ENCODE measurements around the gene UST. TPM values are rescaled to one million over a fixed set of nuclear protein-coding genes. Genes with fewer than 3 reads are reported as not detected.

UST gene
- total RNA-seq, 1 experiment from 2014 or later, result 32.1 TPM

- peak; percentile 34; the same call in 1 of the 2 replicates for TF ChIP-seq MYBL2 (CRISPR knock-in tag; IDR thresholded peaks at IDR 0.05)
- TF ChIP-seq ZBTB21 (CRISPR knock-in tag; IDR thresholded peaks at IDR 0.05; ENCODE audit: borderline replicate concordance), result peak; percentile 34; the same call in 1 of the 2 replicates
- peak; percentile 86; the same call in 1 of the 2 replicates for TF ChIP-seq SMAD3 (CRISPR knock-in tag; IDR thresholded peaks at IDR 0.05; ENCODE audit: borderline replicate concordance)
- peak; percentile 54; the same call in 1 of the 2 replicates for TF ChIP-seq MAX (CRISPR knock-in tag; IDR thresholded peaks at IDR 0.05)
- peak; percentile 12; the same call in 1 of the 2 replicates for TF ChIP-seq ZNF671 (CRISPR knock-in tag; IDR thresholded peaks at IDR 0.05)
- 0 out of 2 replicates have a peak, but pooled peaks have one; percentile 74 for TF ChIP-seq NR3C1 (CRISPR knock-in tag; conservative IDR thresholded peaks at IDR 0.05; ENCODE audit: low read depth)
- TF ChIP-seq FOXK1 (CRISPR knock-in tag; IDR thresholded peaks at IDR 0.05), result peak; percentile 66; the same call in 1 of the 2 replicates
- TF ChIP-seq USF2 (CRISPR knock-in tag; IDR thresholded peaks at IDR 0.05), result 0 out of 2 replicates have a peak, but pooled peaks have one; percentile 19
Measured at GRCh38 chr6:149014631-149015534, 268.1 kb downstream of the UST start (continued).

- Mint-ChIP-seq H3K27me3 (ENCODE audit: low read depth) (no peaks in the 10 kb centered on the region), H3K4me1 (peaks cover 86% of the 10 kb centered on the region), H3K27ac (peak overlapping the region; percentile 97), H3K9me3 (no peaks in the 10 kb centered on the region), H3K4me3 (no peak overlapping the region), H3K36me3 (peaks cover 37% of the 10 kb centered on the region)
- ChIA-PET CTCF (interaction anchor here (1.0 kb wide), 2 partner anchors 11 to 839 kb away, joined by 3 to 6 read pairs; no protein-coding TSS in a partner anchor), POLR2A (no interaction called here)
- DNase-seq (ENCODE audit: low spot score) (no peak), ATAC-seq (no peak)
- no peak for TF ChIP-seq OVOL2 (CRISPR knock-in tag; IDR thresholded peaks at IDR 0.05; ENCODE audit: borderline replicate concordance)
- TF ChIP-seq FOXP1 (CRISPR knock-in tag; IDR thresholded peaks at IDR 0.05; ENCODE audit: borderline replicate concordance), result no peak
- no peak for TF ChIP-seq ZNF317 (CRISPR knock-in tag; IDR thresholded peaks at IDR 0.05; ENCODE audit: borderline replicate concordance, low read depth)
- no peak for TF ChIP-seq RELA (CRISPR knock-in tag; IDR thresholded peaks at IDR 0.05; ENCODE audit: borderline replicate concordance)
- TF ChIP-seq ZNF423 (CRISPR knock-in tag; IDR thresholded peaks at IDR 0.05), result no peak
- no peak for TF ChIP-seq TCF7 (CRISPR knock-in tag; IDR thresholded peaks at IDR 0.05; ENCODE audit: low read depth)
- no peak for TF ChIP-seq ZNF263 (CRISPR knock-in tag; IDR thresholded peaks at IDR 0.05; ENCODE audit: low read depth)
- no peak for TF ChIP-seq HMGA2 (CRISPR knock-in tag; IDR thresholded peaks at IDR 0.05)
- TF ChIP-seq SMAD4 (CRISPR knock-in tag; IDR thresholded peaks at IDR 0.05), result no peak
- TF ChIP-seq, protein P1, sequence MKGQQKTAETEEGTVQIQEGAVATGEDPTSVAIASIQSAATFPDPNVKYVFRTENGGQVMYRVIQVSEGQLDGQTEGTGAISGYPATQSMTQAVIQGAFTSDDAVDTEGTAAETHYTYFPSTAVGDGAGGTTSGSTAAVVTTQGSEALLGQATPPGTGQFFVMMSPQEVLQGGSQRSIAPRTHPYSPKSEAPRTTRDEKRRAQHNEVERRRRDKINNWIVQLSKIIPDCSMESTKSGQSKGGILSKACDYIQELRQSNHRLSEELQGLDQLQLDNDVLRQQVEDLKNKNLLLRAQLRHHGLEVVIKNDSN (CRISPR knock-in tag; IDR thresholded peaks at IDR 0.05), result no peak
- TF ChIP-seq ZNF121 (CRISPR knock-in tag; IDR thresholded peaks at IDR 0.05), result no peak
Measured at GRCh38 chr6:149015535-149016525, 269.0 kb downstream of the UST start.

DNA sequence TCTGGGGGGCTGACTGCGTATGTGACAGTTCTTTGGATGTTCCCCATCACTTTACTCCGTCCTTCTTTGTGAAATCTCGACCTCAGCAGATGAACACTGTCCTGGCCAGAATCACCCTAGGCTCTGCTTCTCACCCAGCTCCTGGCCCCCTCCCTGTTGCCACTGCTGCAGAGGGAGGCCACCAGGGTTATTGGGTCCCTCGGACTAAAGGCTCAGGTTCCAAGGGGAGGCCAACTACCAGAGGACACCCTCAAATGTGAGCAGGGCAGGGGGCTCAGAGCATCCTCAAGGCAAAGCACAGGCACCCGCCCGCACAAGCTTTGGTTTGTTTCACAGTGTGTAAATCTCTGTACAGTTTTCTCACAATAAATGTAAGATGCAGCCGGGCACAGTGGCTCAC, 269.9 kb downstream of the UST start:
- DNase-seq (ENCODE audit: low spot score) (no peak), ATAC-seq (no peak)
- TF ChIP-seq ZNF423 (CRISPR knock-in tag; IDR thresholded peaks at IDR 0.05) (no peak), CTCF (IDR thresholded peaks at IDR 0.05) (no peak), TCF7 (CRISPR knock-in tag; IDR thresholded peaks at IDR 0.05; ENCODE audit: low read depth) (no peak), ZNF671 (CRISPR knock-in tag; IDR thresholded peaks at IDR 0.05) (no peak), USF2 (CRISPR knock-in tag; IDR thresholded peaks at IDR 0.05) (no peak), NR1H2 (CRISPR knock-in tag; IDR thresholded peaks at IDR 0.05) (no peak), CREB1 (CRISPR knock-in tag; IDR thresholded peaks at IDR 0.05) (no peak), SP1 (CRISPR knock-in tag; conservative IDR thresholded peaks at IDR 0.05) (no peak)
- TF ChIP-seq, protein P2, sequence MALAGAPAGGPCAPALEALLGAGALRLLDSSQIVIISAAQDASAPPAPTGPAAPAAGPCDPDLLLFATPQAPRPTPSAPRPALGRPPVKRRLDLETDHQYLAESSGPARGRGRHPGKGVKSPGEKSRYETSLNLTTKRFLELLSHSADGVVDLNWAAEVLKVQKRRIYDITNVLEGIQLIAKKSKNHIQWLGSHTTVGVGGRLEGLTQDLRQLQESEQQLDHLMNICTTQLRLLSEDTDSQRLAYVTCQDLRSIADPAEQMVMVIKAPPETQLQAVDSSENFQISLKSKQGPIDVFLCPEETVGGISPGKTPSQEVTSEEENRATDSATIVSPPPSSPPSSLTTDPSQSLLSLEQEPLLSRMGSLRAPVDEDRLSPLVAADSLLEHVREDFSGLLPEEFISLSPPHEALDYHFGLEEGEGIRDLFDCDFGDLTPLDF (CRISPR knock-in tag; IDR thresholded peaks at IDR 0.05), result no peak
- Mint-ChIP-seq H3K9me3 (no peaks in the 10 kb centered on the region), H3K27me3 (ENCODE audit: low read depth) (no peaks in the 10 kb centered on the region), H3K27ac (no peak overlapping the region), H3K36me3 (peaks cover 43% of the 10 kb centered on the region), H3K4me3 (no peak overlapping the region), H3K4me1 (peaks cover 82% of the 10 kb centered on the region)
- ChIA-PET POLR2A (no interaction called here), CTCF (no interaction called here)

Data from WTC11 (cell line).